PC-3 (cell line): ENCODE measurements around the gene NEUROD6.

Source experiments
- EZH2 ChIP-seq: fragments of 300-600 bp; sonication (generic); IDR thresholded peaks from one replicate; pipeline ENCODE4 v1.6.1; 2017; ENCODE audit warnings: antibody characterized with exemption, mild to moderate bottlenecking, low read length; ENCODE audit not compliant: unreplicated experiment
- EZH2phosphoT487 ChIP-seq: fragments of 300-600 bp; sonication (generic); IDR thresholded peaks from 2 replicates; pipeline ENCODE4 v1.6.1; 2018; ENCODE audit warnings: mild to moderate bottlenecking, antibody characterized with exemption, low read length, borderline replicate concordance
- TF ChIP-seq, protein P1 (sequence below): fragments of 300-600 bp; sonication (generic); conservative IDR thresholded peaks from 2 replicates; pipeline ENCODE4 v1.5.1; 2017; ENCODE audit warnings: antibody characterized with exemption, low read depth, mild to moderate bottlenecking, low read length

DNA sequence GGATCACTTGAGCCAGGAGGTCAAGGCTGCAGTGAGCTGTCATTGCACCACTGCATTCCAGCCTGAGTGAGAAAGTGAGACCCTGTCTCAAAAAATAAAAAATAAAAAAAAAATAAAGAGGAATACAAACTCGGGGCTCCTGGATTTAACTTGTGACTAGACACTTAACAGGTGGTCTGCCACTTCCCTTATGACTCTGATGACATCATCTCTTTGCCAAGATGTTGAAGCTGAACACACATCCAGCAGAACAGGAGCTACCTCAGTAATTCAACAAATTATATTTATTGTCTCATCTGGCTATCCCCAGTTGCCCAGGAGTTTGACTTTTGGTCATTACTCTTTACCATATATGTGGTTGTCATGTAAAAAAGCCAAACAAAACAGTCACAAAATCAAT, 35.3 kb downstream of the NEUROD6 start:
- no peak for TF ChIP-seq EZH2phosphoT487
- TF ChIP-seq, protein P1, sequence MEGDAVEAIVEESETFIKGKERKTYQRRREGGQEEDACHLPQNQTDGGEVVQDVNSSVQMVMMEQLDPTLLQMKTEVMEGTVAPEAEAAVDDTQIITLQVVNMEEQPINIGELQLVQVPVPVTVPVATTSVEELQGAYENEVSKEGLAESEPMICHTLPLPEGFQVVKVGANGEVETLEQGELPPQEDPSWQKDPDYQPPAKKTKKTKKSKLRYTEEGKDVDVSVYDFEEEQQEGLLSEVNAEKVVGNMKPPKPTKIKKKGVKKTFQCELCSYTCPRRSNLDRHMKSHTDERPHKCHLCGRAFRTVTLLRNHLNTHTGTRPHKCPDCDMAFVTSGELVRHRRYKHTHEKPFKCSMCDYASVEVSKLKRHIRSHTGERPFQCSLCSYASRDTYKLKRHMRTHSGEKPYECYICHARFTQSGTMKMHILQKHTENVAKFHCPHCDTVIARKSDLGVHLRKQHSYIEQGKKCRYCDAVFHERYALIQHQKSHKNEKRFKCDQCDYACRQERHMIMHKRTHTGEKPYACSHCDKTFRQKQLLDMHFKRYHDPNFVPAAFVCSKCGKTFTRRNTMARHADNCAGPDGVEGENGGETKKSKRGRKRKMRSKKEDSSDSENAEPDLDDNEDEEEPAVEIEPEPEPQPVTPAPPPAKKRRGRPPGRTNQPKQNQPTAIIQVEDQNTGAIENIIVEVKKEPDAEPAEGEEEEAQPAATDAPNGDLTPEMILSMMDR = no peak
- TF ChIP-seq EZH2 = no peak
